Stomach smooth muscle (tissue), 2 donors: ENCODE data around the gene TSPAN18.

Source experiments
- H3K27ac ChIP-seq: one replicate; pipeline ENCODE4 v1.7.0; 2013; ENCODE audit warnings: mild to moderate bottlenecking, low read length, inconsistent platforms
- H3K27me3 ChIP-seq, 2 donors: one replicate each; pipeline ENCODE4 v1.7.0; 2013; ENCODE audit warnings: low read length in 2 of 2; ENCODE audit not compliant: insufficient read depth in 2 of 2, control insufficient read depth in 1 of 2
- H3K36me3 ChIP-seq, 2 donors: one replicate each; pipeline ENCODE4 v1.7.0; 2013; ENCODE audit warnings: low read length in 2 of 2; ENCODE audit not compliant: control insufficient read depth in 2 of 2, insufficient read depth in 2 of 2
- H3K4me1 ChIP-seq: one replicate; pipeline ENCODE4 v1.7.0; 2013; ENCODE audit warnings: low read length; ENCODE audit not compliant: control insufficient read depth, insufficient read depth
- H3K4me3 ChIP-seq, 2 donors: one replicate each; pipeline ENCODE4 v1.7.0; 2013; ENCODE audit warnings: low read length in 2 of 2
- H3K9ac ChIP-seq, 2 donors: one replicate each; pipeline ENCODE4 v1.7.0; 2013; ENCODE audit warnings: low read length in 2 of 2, mild to moderate bottlenecking in 1 of 2
- H3K9me3 ChIP-seq, 2 donors: one replicate each; pipeline ENCODE4 v1.7.0; 2013; ENCODE audit warnings: low read length in 2 of 2; ENCODE audit not compliant: control insufficient read depth in 2 of 2
- donor health status: healthy.
- donor health status: Pancreatic carcinoma.

Gene TSPAN18

GRCh38 chr11:44787070-44787469 is 60.3 kb downstream of the TSPAN18 start:
- Histone ChIP-seq H3K27me3 (no peaks in the 10 kb centered on the region), H3K27ac (no peak overlapping the region), H3K9ac (no peak overlapping the region), H3K9me3 (no peaks in the 10 kb centered on the region), H3K4me3 (no peak overlapping the region), H3K36me3 (no peaks in the 10 kb centered on the region), H3K4me1 (peaks cover 48% of the 10 kb centered on the region)

GRCh38 chr11:44787981-44788380 is 61.2 kb downstream of the TSPAN18 start:
- Histone ChIP-seq H3K9me3 (no peaks in the 10 kb centered on the region), H3K4me3 (no peak overlapping the region), H3K4me1 (peaks cover 56% of the 10 kb centered on the region), H3K27me3 (no peaks in the 10 kb centered on the region), H3K27ac (no peak overlapping the region), H3K36me3 (no peaks in the 10 kb centered on the region), H3K9ac (no peak overlapping the region)

- Histone ChIP-seq H3K27me3 (no peaks in the 10 kb centered on the region), H3K4me1 (peaks cover 64% of the 10 kb centered on the region), H3K27ac (no peak overlapping the region), H3K9ac (no peak overlapping the region), H3K9me3 (no peaks in the 10 kb centered on the region), H3K4me3 (no peak overlapping the region), H3K36me3 (no peaks in the 10 kb centered on the region)
Observed at GRCh38 chr11:44788536-44789261, 61.9 kb downstream of the TSPAN18 start.

- Histone ChIP-seq H3K9me3 (no peaks in the 10 kb centered on the region), H3K4me3 (no peak overlapping the region), H3K27me3 (no peaks in the 10 kb centered on the region), H3K9ac (no peak overlapping the region), H3K36me3 (no peaks in the 10 kb centered on the region), H3K4me1 (peaks cover 62% of the 10 kb centered on the region), H3K27ac (no peak overlapping the region)
Observed at GRCh38 chr11:44789496-44789895, 62.7 kb downstream of the TSPAN18 start.

GRCh38 chr11:44790211-44790610 is 63.4 kb downstream of the TSPAN18 start:
- Histone ChIP-seq H3K4me3 (no peak overlapping the region), H3K4me1 (peaks cover 56% of the 10 kb centered on the region), H3K9me3 (no peaks in the 10 kb centered on the region), H3K36me3 (no peaks in the 10 kb centered on the region), H3K9ac (no peak overlapping the region), H3K27me3 (no peaks in the 10 kb centered on the region), H3K27ac (no peak overlapping the region)

GRCh38 chr11:44791316-44791925 is 64.7 kb downstream of the TSPAN18 start:
- Histone ChIP-seq H3K4me3 (peak overlapping the region in 1 of 2 donors; percentile 35), H3K27me3 (no peaks in the 10 kb centered on the region), H3K4me1 (peaks cover 49% of the 10 kb centered on the region), H3K36me3 (no peaks in the 10 kb centered on the region), H3K27ac (no peak overlapping the region), H3K9me3 (no peaks in the 10 kb centered on the region), H3K9ac (no peak overlapping the region)

GRCh38 chr11:44792171-44792570 is 65.4 kb downstream of the TSPAN18 start:
- Histone ChIP-seq H3K9ac (no peak overlapping the region), H3K36me3 (peaks cover 0 to 1% of the 10 kb centered on the region in 2 donors), H3K9me3 (no peaks in the 10 kb centered on the region), H3K27me3 (no peaks in the 10 kb centered on the region), H3K4me1 (peaks cover 48% of the 10 kb centered on the region), H3K27ac (no peak overlapping the region), H3K4me3 (no peak overlapping the region)

GRCh38 chr11:44793350-44794090 is 66.8 kb downstream of the TSPAN18 start:
- Histone ChIP-seq H3K27me3 (no peaks in the 10 kb centered on the region), H3K36me3 (peaks cover 0 to 2% of the 10 kb centered on the region in 2 donors), H3K4me1 (peaks cover 45% of the 10 kb centered on the region), H3K9me3 (no peaks in the 10 kb centered on the region), H3K9ac (no peak overlapping the region), H3K27ac (peak overlapping the region; percentile 46), H3K4me3 (peak overlapping the region in 1 of 2 donors; percentile 8)

- H3K36me3 ChIP-seq = peaks cover 0 to 2% of the 10 kb centered on the region in 2 donors
- peaks cover 40% of the 10 kb centered on the region for H3K4me1 ChIP-seq
- no peaks in the 10 kb centered on the region for H3K9me3 ChIP-seq
- H3K27ac ChIP-seq = no peak overlapping the region
- no peak overlapping the region for H3K4me3 ChIP-seq
- no peaks in the 10 kb centered on the region for H3K27me3 ChIP-seq
- no peak overlapping the region for H3K9ac ChIP-seq
Observed at GRCh38 chr11:44795803-44796535, 69.2 kb downstream of the TSPAN18 start.

- no peaks in the 10 kb centered on the region for H3K9me3 ChIP-seq
- no peak overlapping the region for H3K9ac ChIP-seq
- H3K36me3 ChIP-seq = peaks cover 0 to 2% of the 10 kb centered on the region in 2 donors
- H3K27ac ChIP-seq = no peak overlapping the region
- peaks cover 33% of the 10 kb centered on the region for H3K4me1 ChIP-seq
- H3K27me3 ChIP-seq = no peaks in the 10 kb centered on the region
- no peak overlapping the region for H3K4me3 ChIP-seq
Observed at GRCh38 chr11:44797051-44797450, 70.3 kb downstream of the TSPAN18 start.
